Frontal cortex (tissue), 4 donors: ENCODE measurements around the gene FGF3. TPM values are rescaled to one million over a fixed set of nuclear protein-coding genes. Genes with fewer than 3 reads are reported as not detected.
"Not testable (repeated sequence)": the region's sequence is repeated elsewhere in the genome, so short reads cannot be mapped to it uniquely, and the experiment has no call there.

Source experiments
- DNase-seq, 2 donors: peaks; one replicate each; pipeline ENCODE4 v3.0.0; 2012; ENCODE audit warnings: low spot score in 2 of 2
- FAIRE-seq: peaks from 2 replicates; lab custom pipeline; 2012; peaks lifted over from hg19 to GRCh38; lab: Jason Lieb, UNC
- total RNA-seq: library from RNA; depleted of rRNA; stranded (reverse); fragments of >200 nt; gene quantifications from one replicate; pipeline ENCODE4 v1.2.3, GENCODE V29; 2014
- donor health status: control.
- donor health status: control.
- donor health status: control.

FGF3 gene
- total RNA-seq, 1 donor from 2014 or later = not detected

DNA sequence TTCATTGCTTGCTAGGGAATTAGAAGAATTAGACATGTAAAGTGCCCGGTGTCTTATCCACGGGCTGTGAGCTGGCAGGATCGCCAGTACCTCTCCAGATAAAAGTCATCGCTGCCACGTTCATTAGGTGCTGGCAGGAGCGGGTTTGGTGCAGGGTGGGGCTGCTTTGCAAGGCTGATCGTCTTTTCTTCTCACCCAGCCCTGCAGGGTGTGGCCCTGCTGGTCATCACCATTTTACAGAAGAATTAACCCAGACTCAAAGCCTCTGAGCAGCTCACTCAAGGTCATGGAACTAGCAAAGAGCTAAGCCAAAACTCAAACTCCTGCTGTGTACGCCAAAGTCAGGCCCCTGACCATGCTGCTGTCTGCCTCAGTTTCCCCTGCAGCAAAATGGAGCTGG, 38.0 kb downstream of the FGF3 start:
- FAIRE-seq (no peak), DNase-seq (no peak)

DNA sequence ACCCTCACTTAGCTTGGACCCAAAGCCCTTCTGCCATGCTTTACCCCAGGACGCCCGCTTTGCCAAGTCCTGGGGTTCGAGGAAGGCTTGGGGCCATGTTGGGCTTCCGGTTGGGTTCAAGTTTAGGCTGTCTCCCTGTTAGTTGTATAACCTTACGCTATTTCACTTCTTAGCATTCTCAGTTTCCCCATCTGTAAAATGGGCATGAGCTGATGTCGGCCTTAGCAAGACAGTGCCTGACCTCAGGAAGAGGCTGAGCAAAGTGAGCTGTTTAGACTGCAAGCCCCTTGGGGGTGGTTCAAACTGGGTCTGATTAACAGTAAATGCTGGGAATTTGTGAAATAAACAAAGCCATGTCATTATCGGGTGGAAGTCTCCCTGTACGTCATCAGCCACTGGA, 40.8 kb downstream of the FGF3 start:
- DNase-seq (no peak), FAIRE-seq (no peak)

DNA sequence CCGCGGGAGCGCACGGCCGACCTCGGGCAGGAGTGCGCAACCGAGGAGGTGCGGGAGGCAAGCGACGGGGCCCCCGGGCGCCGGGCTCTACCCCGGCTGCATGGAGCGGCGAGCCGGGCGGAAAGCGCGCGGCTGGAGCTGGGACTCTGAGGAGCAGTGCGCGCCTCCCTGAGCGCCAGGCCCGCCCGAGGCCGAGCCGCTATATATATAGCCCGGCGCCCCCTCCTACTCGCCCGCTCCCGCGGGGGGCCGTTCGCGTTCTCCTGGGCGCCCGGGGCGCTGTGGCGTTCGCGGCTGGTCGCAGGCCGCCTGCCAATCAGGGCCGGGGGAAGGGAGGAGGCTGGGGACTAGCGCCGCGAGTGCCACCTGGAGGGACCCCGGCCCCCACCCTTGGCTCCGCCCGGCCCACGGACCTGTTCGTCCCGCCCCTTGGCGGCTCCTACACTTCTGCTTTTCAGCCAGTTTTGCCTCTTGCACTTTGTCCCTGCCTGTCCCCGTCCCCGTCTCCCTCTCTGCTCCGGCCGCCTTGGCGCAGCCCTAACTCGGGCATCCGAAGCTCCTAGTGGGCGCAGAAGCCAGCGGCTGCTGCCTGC, 44.0 kb downstream of the FGF3 start, which contains the start of gene FGF4:
FGF4 (minus strand) TSS at position 179 of the 593 bp plus-strand sequence. CDS start 257 bp downstream, outside the sequence.
- FAIRE-seq (no peak), DNase-seq (no peak)

DNA sequence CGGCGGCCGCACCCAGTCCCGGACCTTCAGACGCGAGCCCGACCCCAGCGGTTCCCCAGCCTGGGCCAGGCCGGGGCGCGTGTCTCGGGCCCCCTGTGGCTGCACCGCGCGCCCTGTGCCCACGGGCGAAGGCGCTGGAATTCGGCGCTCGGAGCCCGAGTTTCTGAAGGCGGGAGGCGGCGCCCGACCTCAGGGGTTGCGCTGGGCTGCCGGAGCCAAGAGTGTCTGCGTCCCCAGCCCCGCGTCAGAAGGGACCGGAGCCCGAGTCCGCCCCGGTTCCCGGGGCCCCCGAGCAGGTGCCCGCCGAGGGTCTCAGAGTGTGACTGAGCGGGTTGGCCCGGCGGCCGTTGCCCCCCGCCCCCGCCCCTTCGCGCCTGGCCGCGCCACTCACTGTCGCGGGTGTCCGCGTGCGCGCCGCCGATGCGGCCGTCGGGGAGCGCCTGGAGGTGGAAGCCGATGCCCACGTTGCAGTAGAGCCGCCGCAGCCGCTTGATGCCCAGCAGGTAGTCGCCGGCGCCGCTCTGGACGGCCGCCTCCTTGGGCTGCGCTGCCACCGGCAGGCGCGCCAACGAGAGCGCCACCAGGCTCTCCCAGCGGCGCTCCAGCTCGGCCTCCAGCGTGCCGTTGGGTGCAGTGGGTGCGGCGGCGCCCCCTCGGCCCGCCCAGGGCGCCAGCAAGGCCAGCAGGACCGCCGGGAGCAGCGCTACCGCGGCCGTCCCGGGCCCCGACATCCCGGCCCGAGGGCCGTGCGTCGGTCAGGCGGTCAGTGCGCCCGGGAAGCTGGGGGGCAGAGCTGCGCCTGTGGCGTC, 44.7 kb downstream of the FGF3 start:
- no peak for FAIRE-seq
- DNase-seq = no peak

- no peak for FAIRE-seq
- DNase-seq = no peak
Measured at GRCh38 chr11:69773626-69774353, 45.4 kb downstream of the FGF3 start.

DNA sequence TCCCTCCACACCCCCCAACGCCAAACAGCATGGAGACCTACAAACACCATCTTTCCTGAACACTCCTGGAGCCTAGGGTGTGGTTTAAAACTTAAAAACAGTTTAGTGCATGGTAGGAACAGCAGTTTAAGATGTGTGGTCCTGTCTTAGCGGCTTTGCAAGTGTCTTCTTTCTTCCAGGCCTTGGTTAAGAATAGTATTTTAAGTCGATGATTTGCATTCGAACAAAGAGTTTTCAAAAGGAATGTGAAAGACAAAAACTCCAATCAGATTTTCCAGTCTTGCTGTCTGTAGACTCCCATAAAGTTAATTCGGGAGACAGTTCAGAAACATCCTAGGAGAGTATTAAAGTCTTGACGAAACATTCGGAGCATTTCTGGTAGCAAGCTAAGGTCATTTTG, 47.8 kb downstream of the FGF3 start:
- FAIRE-seq = no peak
- no peak for DNase-seq

- FAIRE-seq = no peak
- no peak for DNase-seq
Measured at GRCh38 chr11:69770540-69770939, 48.7 kb downstream of the FGF3 start.

- FAIRE-seq = no peak
Measured at GRCh38 chr11:69765498-69765995, 53.7 kb downstream of the FGF3 start.

DNA sequence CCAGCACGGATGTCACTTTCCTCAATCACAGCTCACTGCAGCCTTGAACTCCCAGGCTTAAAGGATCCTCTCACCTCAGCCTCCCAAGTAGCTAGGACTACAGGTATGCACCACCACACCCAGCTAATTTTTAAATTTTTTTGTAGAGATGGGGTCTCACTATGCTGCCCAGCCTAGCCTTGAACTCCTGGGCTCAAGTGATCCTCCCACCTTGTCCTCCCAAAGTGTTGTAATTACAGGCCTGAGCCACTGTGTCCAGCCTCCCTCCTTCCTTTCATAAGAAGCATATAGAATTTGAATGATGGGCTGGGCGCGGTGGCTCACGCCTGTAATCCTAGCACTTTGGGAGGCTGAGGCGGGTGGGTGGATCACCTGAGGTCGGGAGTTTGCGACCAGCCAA, 54.3 kb downstream of the FGF3 start:
- not testable (repeated sequence) for DNase-seq, FAIRE-seq

More at GRCh38 chr11:69765498-69765995, 53.7 kb downstream of the FGF3 start:
- no peak for DNase-seq

- DNase-seq (no peak), FAIRE-seq (no peak)
Measured at GRCh38 chr11:69760319-69760718, 58.9 kb downstream of the FGF3 start.

Other genes with a start within 250 kb of the FGF3 start
- gene CCND1, start 178.3 kb downstream of the FGF3 start, total RNA-seq = 10.2 TPM
- gene LTO1, start 144.1 kb downstream of the FGF3 start, total RNA-seq = 17.1 TPM
- not detected for gene FGF19, start 115.4 kb downstream of the FGF3 start, total RNA-seq
- gene FGF4, start 44.1 kb downstream of the FGF3 start, total RNA-seq = not detected